GM10266 (cell line): Measurements from ENCODE around the gene B2M.
"Not testable (repeated sequence)": the region's sequence is repeated elsewhere in the genome, so short reads cannot be mapped to it uniquely, and the experiment has no call there.

Experiments used
- DNase-seq: peaks from one replicate; pipeline ENCODE4 v3.0.0; 2012; ENCODE audit errors: extremely low spot score
- TF ChIP-seq, protein P1 (sequence below): IDR thresholded peaks from 2 replicates; pipeline ENCODE4 v1.5.1; 2012; ENCODE audit warnings: mild to moderate bottlenecking, low read depth; ENCODE audit not compliant: control insufficient read depth, insufficient read depth; ENCODE audit errors: missing control alignments

B2M gene

DNA sequence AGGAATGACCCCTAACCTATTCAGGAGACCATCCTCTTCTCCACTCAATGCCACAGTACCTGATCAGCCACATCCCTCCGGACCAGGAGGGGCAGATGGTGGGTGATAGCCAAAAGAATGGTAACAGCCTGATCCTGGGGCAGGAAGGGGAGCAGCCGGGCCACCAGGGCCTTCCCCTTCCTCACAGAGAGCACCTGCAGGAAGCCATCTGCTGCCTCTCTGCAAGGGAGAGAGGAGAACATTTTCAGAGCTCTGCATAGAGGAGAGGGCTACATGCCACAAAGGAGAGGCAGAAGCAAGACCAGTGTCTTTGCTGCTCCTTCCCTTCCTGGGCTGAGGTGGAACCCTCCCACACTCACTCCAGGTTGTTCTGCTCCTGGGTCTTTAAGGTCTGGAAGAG lies 42.4 kb upstream of the B2M start:
- no peak for DNase-seq

GRCh38 chr15:44670087-44670950 lies 41.0 kb upstream of the B2M start:
- TF ChIP-seq, protein P1, sequence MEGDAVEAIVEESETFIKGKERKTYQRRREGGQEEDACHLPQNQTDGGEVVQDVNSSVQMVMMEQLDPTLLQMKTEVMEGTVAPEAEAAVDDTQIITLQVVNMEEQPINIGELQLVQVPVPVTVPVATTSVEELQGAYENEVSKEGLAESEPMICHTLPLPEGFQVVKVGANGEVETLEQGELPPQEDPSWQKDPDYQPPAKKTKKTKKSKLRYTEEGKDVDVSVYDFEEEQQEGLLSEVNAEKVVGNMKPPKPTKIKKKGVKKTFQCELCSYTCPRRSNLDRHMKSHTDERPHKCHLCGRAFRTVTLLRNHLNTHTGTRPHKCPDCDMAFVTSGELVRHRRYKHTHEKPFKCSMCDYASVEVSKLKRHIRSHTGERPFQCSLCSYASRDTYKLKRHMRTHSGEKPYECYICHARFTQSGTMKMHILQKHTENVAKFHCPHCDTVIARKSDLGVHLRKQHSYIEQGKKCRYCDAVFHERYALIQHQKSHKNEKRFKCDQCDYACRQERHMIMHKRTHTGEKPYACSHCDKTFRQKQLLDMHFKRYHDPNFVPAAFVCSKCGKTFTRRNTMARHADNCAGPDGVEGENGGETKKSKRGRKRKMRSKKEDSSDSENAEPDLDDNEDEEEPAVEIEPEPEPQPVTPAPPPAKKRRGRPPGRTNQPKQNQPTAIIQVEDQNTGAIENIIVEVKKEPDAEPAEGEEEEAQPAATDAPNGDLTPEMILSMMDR, result no peak
- no peak for DNase-seq

More for the DNA sequence above, 42.4 kb upstream of the B2M start:
- TF ChIP-seq, protein P1, result no peak

GRCh38 chr15:44673639-44674038 lies 37.7 kb upstream of the B2M start:
- DNase-seq, result no peak
- TF ChIP-seq, protein P1, result no peak

DNA sequence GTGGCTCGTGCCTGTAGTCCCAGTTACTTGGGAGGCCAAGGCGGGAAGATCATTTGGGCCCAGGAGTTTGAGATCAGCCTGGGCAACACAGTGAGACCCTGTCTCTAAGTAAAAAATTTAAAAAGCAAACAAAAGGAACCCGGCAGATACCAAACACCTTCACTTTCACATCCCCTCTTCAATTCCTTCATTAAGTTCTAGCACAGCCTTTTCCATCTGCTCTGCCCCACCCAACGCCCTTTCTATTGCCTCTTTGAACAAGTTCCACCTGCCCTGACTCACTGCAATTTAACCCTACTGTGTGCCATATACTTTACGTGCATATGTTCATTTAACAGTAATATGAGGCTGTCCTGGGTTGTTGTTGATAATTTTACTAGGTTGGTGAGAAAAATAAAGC lies 35.4 kb upstream of the B2M start:
- TF ChIP-seq, protein P1, result no peak
- no peak for DNase-seq

DNA sequence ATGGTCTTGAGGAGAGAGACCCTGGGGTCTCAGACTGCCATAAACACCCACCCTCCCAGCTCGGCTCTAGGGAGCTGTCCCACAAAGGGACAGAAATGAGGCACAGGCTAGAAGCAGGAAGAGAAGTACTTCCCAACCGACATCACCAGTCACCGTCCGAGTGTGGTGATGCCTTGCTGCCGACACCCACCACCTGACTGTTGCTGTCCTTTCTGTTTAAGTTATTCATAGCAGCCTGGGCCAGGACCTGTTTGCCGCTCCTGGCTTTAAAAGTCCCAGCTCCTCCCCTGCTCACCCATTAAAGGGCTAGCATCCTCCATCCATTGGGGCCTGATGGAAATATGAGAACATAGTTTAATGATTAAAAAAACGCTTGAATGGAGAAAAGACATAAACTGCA lies 34.6 kb upstream of the B2M start:
- TF ChIP-seq, protein P1, result no peak

GRCh38 chr15:44682211-44682610 lies 29.1 kb upstream of the B2M start:
- TF ChIP-seq, protein P1, result no peak
- DNase-seq, result no peak

More for the DNA sequence above, 34.6 kb upstream of the B2M start:
- DNase-seq, result peak; percentile 24

DNA sequence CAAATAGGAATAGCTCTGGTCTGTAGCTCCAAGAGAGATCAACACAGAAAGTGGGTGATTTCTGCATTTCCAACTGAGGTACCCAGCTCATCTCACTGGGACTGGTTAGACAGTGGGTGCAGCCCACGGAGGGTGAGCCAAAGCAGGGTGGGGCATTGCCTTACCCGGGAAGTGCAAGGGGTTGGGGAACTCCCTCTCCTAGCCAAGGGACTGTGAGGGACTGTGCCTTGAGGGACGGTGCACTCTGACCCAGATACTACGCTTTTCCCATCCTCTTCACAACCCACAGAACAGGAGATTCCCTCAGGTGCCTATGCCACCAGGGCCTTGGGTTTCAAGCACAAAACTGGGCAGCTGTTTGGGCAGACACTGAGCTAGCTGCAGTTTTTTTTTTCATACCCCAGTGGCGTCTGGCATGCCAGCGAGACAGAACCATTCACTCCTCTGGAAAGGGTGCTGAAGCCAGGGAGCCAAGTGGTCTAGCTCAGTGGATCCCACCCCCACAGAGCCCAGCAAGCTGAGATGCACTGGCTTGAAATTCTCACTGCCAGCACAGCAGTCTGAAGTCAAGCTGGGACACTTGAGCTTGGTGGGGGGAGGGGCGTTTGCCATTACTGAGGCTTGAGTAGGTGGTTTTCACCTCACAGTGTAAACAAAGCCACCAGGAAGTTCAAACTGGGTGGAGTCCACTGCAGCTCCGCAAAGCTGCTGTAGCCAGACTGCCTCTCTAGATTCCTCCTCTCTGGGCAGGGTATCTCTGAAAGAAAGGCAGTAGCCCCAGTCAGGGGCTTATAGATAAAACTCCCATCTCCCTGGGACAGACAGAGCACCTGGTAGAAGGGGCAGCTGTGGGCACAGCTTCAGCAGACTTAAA lies 28.3 kb upstream of the B2M start:
- not testable (repeated sequence) for DNase-seq

GRCh38 chr15:44689318-44689717 lies 22.0 kb upstream of the B2M start:
- not testable (repeated sequence) for DNase-seq

DNA sequence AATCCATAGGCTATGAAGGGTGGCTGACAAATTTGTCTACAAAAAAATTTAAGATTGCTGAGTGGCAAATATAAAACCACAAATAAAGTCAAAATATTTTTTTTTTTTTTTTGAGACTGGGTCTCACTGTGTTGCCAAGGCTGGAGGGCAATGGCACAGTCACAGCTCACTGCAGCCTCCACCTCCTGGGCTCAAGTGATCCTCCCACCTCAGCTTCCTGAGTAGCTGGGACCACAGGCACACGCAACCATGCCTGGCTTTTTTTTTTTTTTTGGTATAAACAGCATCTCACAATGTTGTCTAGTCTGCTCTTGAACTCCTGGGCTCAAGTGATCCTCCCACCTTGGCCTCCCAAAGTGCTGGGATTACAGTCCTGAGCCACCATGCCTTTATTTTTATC lies 21.1 kb upstream of the B2M start:
- not testable (repeated sequence) for DNase-seq
